HepG2 (cell line): ENCODE data around the gene PRCD. TPM values are rescaled to one million over a fixed set of nuclear protein-coding genes. Genes with fewer than 3 reads are reported as not detected.

Source experiments
- ARHGAP35 ChIP-seq: sonication (generic); formaldehyde crosslinking; IDR thresholded peaks from 2 replicates; pipeline ENCODE4 v1.9.0; 2022; ENCODE audit warnings: mild to moderate bottlenecking, inconsistent platforms, moderate library complexity, missing genetic modification reagents, borderline replicate concordance
- GATA4 ChIP-seq: sonication (generic); IDR thresholded peaks from 2 replicates; pipeline ENCODE4 v1.6.1; 2016; ENCODE audit warnings: antibody characterized with exemption, low read depth, borderline replicate concordance
- MEIS1 ChIP-seq: sonication (generic); formaldehyde crosslinking; IDR thresholded peaks from 2 replicates; pipeline ENCODE4 v1.9.0; 2021; ENCODE audit warnings: mild to moderate bottlenecking, missing genetic modification reagents, moderate library complexity, borderline replicate concordance
- MTF1 ChIP-seq: sonication (generic); formaldehyde crosslinking; IDR thresholded peaks from 2 replicates; pipeline ENCODE4 v1.5.0; 2020; ENCODE audit warnings: missing genetic modification reagents
- NBN ChIP-seq: fragments of 450-650 bp; conservative IDR thresholded peaks from 2 replicates; pipeline ENCODE4 v1.6.1; 2017
- NFATC3 ChIP-seq: sonication (generic); formaldehyde crosslinking; IDR thresholded peaks from 2 replicates; pipeline ENCODE4 v1.5.1; 2020; ENCODE audit warnings: mild to moderate bottlenecking, missing genetic modification reagents
- POLR2G ChIP-seq: fragments of 200-400 bp; formaldehyde crosslinking; IDR thresholded peaks from 2 replicates; pipeline ENCODE4 v1.6.1; 2018; ENCODE audit warnings: mild to moderate bottlenecking, low read depth, low read length, moderate library complexity
- SALL1 ChIP-seq: sonication (generic); formaldehyde crosslinking; IDR thresholded peaks from 2 replicates; pipeline ENCODE4 v1.8.0; 2022; ENCODE audit warnings: mild to moderate bottlenecking, missing genetic modification reagents
- ZNF24 ChIP-seq: fragments of 450-650 bp; IDR thresholded peaks from 2 replicates; pipeline ENCODE4 v1.6.1; 2017; ENCODE audit warnings: antibody characterized with exemption, mild to moderate bottlenecking
- ZNF263 ChIP-seq: sonication (generic); formaldehyde crosslinking; IDR thresholded peaks from 2 replicates; pipeline ENCODE4 v1.4.0; 2020; ENCODE audit warnings: missing genetic modification reagents
- ZNF335 ChIP-seq: sonication (generic); formaldehyde crosslinking; IDR thresholded peaks from 2 replicates; pipeline ENCODE4 v1.4.0; 2020; ENCODE audit warnings: missing genetic modification reagents
- ZNF33B ChIP-seq: sonication (generic); formaldehyde crosslinking; IDR thresholded peaks from 2 replicates; pipeline ENCODE4 v1.5.1; 2020; ENCODE audit warnings: mild to moderate bottlenecking, missing genetic modification reagents
- ZNF709 ChIP-seq: sonication (generic); formaldehyde crosslinking; IDR thresholded peaks from 2 replicates; pipeline ENCODE4 v1.5.0; 2020; ENCODE audit warnings: mild to moderate bottlenecking, missing genetic modification reagents
- ZNF768 ChIP-seq: sonication (generic); formaldehyde crosslinking; IDR thresholded peaks from 2 replicates; pipeline ENCODE4 v1.4.0; 2020; ENCODE audit warnings: missing genetic modification reagents
- polyA plus RNA-seq, 8 experiments: library from polyadenylated mRNA; depleted of rRNA in 3 of 8; stranded (reverse) in 7 of 8; unstranded in 1 of 8; fragments of >200 nt; fragmentation: Illumina TruSeq in 4 of 8; extraction: Trizol in 4 of 8; gene quantifications; 2 replicates each; pipeline versions ENCODE4 v1.2.1 to v1.2.3, GENCODE V29; 2011 to 2016; ENCODE audit warnings: low read depth in 4 of 8, missing spikeins in 1 of 8, mixed read lengths in 1 of 8; ENCODE audit not compliant: insufficient read depth in 1 of 8
- total RNA-seq, 5 experiments: library from RNA; depleted of rRNA; stranded (reverse); fragments of >200 nt; fragmentation: Illumina TruSeq; extraction: Trizol; gene quantifications; 2 replicates each; pipeline ENCODE4 v1.2.3, GENCODE V29; 2016; ENCODE audit warnings: low read depth in 1 of 5
- TF ChIP-seq, protein P1 (sequence below): IDR thresholded peaks from 2 replicates; pipeline ENCODE4 v1.6.1; 2016; ENCODE audit warnings: mild to moderate bottlenecking
- TF ChIP-seq, protein P2 (sequence below): sonication (generic); formaldehyde crosslinking; IDR thresholded peaks from 2 replicates; pipeline ENCODE4 v1.8.0; 2023; ENCODE audit warnings: mild to moderate bottlenecking, missing genetic modification reagents
- TF ChIP-seq, protein P3 (sequence below): sonication (generic); formaldehyde crosslinking; IDR thresholded peaks from 2 replicates; pipeline ENCODE4 v1.8.1; 2023; ENCODE audit warnings: mild to moderate bottlenecking, missing genetic modification reagents
- TF ChIP-seq, protein P4 (sequence below): sonication (generic); formaldehyde crosslinking; conservative IDR thresholded peaks from 2 replicates; pipeline ENCODE4 v1.4.0; 2020; ENCODE audit warnings: missing genetic modification reagents
- TF ChIP-seq, protein P5 (sequence below): sonication (generic); formaldehyde crosslinking; IDR thresholded peaks from 2 replicates; pipeline ENCODE4 v1.4.0; 2020; ENCODE audit warnings: mild to moderate bottlenecking, missing genetic modification reagents, borderline replicate concordance

PRCD gene
- total and polyA plus RNA-seq, 2 of the 13 experiments (the other 11 are each of a cell fraction or from before 2014, with no cell fraction given) = 0.51 TPM; not detected in 1

- TF ChIP-seq ARHGAP35 (CRISPR knock-in tag) (0 out of 2 replicates have a peak, but pooled peaks have one; percentile 67), ZNF263 (CRISPR knock-in tag) (peak; percentile 55; the same call in 1 of the 2 replicates), GATA4 (no peak), ZNF33B (CRISPR knock-in tag) (0 out of 2 replicates have a peak, but pooled peaks have one; percentile 47), MTF1 (CRISPR knock-in tag) (no peak), ZNF768 (CRISPR knock-in tag) (peak; percentile 60), NFATC3 (no peak), ZNF335 (CRISPR knock-in tag) (no peak), MEIS1 (CRISPR knock-in tag) (0 out of 2 replicates have a peak, but pooled peaks have one; percentile 47), ZNF709 (CRISPR knock-in tag) (0 out of 2 replicates have a peak, but pooled peaks have one; percentile 47), ZNF24 (no peak), NBN (no peak), POLR2G (0 out of 2 replicates have a peak, but pooled peaks have one; percentile 34), SALL1 (peak; percentile 44; the same call in 1 of the 2 replicates)
- TF ChIP-seq, protein P1, sequence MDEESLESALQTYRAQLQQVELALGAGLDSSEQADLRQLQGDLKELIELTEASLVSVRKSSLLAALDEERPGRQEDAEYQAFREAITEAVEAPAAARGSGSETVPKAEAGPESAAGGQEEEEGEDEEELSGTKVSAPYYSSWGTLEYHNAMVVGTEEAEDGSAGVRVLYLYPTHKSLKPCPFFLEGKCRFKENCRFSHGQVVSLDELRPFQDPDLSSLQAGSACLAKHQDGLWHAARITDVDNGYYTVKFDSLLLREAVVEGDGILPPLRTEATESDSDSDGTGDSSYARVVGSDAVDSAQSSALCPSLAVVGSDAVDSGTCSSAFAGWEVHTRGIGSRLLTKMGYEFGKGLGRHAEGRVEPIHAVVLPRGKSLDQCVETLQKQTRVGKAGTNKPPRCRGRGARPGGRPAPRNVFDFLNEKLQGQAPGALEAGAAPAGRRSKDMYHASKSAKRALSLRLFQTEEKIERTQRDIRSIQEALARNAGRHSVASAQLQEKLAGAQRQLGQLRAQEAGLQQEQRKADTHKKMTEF (CRISPR knock-in tag) = peak; percentile 49
- TF ChIP-seq, protein P2, sequence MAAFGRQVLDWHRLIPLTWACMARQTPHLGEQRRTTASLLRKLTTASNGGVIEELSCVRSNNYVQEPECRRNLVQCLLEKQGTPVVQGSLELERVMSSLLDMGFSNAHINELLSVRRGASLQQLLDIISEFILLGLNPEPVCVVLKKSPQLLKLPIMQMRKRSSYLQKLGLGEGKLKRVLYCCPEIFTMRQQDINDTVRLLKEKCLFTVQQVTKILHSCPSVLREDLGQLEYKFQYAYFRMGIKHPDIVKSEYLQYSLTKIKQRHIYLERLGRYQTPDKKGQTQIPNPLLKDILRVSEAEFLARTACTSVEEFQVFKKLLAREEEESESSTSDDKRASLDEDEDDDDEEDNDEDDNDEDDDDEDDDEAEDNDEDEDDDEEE (CRISPR knock-in tag) = 0 out of 2 replicates have a peak, but pooled peaks have one; percentile 66
- TF ChIP-seq, protein P3, sequence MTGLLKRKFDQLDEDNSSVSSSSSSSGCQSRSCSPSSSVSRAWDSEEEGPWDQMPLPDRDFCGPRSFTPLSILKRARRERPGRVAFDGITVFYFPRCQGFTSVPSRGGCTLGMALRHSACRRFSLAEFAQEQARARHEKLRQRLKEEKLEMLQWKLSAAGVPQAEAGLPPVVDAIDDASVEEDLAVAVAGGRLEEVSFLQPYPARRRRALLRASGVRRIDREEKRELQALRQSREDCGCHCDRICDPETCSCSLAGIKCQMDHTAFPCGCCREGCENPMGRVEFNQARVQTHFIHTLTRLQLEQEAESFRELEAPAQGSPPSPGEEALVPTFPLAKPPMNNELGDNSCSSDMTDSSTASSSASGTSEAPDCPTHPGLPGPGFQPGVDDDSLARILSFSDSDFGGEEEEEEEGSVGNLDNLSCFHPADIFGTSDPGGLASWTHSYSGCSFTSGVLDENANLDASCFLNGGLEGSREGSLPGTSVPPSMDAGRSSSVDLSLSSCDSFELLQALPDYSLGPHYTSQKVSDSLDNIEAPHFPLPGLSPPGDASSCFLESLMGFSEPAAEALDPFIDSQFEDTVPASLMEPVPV = 0 out of 2 replicates have a peak, but pooled peaks have one; percentile 31
- TF ChIP-seq, protein P4, sequence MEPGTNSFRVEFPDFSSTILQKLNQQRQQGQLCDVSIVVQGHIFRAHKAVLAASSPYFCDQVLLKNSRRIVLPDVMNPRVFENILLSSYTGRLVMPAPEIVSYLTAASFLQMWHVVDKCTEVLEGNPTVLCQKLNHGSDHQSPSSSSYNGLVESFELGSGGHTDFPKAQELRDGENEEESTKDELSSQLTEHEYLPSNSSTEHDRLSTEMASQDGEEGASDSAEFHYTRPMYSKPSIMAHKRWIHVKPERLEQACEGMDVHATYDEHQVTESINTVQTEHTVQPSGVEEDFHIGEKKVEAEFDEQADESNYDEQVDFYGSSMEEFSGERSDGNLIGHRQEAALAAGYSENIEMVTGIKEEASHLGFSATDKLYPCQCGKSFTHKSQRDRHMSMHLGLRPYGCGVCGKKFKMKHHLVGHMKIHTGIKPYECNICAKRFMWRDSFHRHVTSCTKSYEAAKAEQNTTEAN = no peak
- TF ChIP-seq, protein P5, sequence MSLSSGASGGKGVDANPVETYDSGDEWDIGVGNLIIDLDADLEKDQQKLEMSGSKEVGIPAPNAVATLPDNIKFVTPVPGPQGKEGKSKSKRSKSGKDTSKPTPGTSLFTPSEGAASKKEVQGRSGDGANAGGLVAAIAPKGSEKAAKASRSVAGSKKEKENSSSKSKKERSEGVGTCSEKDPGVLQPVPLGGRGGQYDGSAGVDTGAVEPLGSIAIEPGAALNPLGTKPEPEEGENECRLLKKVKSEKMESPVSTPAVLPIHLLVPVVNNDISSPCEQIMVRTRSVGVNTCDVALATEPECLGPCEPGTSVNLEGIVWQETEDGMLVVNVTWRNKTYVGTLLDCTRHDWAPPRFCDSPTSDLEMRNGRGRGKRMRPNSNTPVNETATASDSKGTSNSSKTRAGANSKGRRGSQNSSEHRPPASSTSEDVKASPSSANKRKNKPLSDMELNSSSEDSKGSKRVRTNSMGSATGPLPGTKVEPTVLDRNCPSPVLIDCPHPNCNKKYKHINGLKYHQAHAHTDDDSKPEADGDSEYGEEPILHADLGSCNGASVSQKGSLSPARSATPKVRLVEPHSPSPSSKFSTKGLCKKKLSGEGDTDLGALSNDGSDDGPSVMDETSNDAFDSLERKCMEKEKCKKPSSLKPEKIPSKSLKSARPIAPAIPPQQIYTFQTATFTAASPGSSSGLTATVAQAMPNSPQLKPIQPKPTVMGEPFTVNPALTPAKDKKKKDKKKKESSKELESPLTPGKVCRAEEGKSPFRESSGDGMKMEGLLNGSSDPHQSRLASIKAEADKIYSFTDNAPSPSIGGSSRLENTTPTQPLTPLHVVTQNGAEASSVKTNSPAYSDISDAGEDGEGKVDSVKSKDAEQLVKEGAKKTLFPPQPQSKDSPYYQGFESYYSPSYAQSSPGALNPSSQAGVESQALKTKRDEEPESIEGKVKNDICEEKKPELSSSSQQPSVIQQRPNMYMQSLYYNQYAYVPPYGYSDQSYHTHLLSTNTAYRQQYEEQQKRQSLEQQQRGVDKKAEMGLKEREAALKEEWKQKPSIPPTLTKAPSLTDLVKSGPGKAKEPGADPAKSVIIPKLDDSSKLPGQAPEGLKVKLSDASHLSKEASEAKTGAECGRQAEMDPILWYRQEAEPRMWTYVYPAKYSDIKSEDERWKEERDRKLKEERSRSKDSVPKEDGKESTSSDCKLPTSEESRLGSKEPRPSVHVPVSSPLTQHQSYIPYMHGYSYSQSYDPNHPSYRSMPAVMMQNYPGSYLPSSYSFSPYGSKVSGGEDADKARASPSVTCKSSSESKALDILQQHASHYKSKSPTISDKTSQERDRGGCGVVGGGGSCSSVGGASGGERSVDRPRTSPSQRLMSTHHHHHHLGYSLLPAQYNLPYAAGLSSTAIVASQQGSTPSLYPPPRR (CRISPR knock-in tag) = 0 out of 2 replicates have a peak, but pooled peaks have one; percentile 25
Measured at GRCh38 chr17:76527430-76528111, 12.3 kb upstream of the PRCD start (continued).
